Breast epithelium (tissue), 3 donors: ENCODE results near the gene KRT85.

Experiments used
- CTCF ChIP-seq, 3 donors: fragments of 450-650 bp; IDR thresholded peaks; one replicate each; pipeline ENCODE4 v1.5.1; 2016 to 2017; ENCODE audit warnings: antibody characterized with exemption in 3 of 3, mild to moderate bottlenecking in 3 of 3, moderate library complexity in 3 of 3
- POLR2A ChIP-seq: fragments of 450-650 bp; IDR thresholded peaks from one replicate; pipeline ENCODE4 v1.6.1; 2016; ENCODE audit warnings: antibody characterized with exemption, mild to moderate bottlenecking, moderate library complexity
- POLR2AphosphoS5 ChIP-seq, 3 donors: sonication (generic); formaldehyde crosslinking; IDR thresholded peaks; one replicate each; pipeline ENCODE4 v1.6.1; 2017; ENCODE audit warnings: antibody characterized with exemption in 3 of 3

GRCh38 chr12:52333321-52333720 lies 34.0 kb downstream of the KRT85 start:
- TF ChIP-seq CTCF (IDR thresholded peaks at IDR 0.05) (no peak), POLR2A (no peak), POLR2AphosphoS5 (IDR thresholded peaks at IDR 0.05) (no peak)
